ENCODE results near the gene PIGR. TPM values are rescaled to one million over a fixed set of nuclear protein-coding genes. Genes with fewer than 3 reads are reported as not detected.
A peak's percentile ranks its signal among the peaks of the same experiment; 100 is the strongest.

The PIGR gene
- total and polyA plus RNA-seq, 9 of the 15 experiments (the other 6 are each of a cell fraction or from before 2014, with no cell fraction given): 0.01 to 1.5 (median 0.03) TPM; not detected in 4

DNA sequence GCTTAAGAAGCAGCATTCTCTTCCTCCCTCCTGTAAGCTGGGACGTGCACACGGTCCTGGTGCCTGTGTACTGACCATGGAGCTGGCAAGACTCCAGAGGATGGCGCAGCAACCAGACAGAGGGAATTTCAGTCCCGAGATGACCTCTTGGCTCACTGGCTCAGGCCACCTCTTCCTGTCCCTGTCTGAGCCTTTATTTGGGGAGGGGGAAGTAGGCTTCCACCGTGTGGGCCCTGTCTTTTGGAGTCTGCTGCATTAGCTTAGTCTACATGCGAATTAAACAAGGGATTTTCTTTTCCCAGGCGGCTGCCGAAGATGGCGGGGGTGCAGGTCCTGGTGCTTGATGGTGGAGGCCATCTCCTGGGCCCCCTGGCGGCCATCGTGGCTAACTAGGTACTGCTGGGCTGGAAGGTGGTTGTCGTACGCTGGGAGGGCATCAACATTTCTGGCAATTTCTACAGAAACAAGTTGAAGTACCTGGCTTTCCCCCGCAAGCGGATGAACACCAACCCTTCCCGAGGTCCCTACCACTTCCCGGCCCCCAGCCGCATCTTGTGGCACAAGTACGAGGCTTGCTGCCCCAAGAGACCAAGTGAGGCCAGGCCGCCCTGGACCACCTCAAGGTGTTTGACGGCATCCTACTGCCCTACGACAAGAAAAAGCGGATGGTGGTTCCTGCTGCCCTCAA lies 38.8 kb downstream of the PIGR start (continued):
- TF ChIP-seq KLF16 (IDR thresholded peaks at IDR 0.05) (no peak), MAZ (CRISPR knock-in tag; conservative IDR thresholded peaks at IDR 0.05 in 1 of 2, IDR thresholded peaks at IDR 0.05 in 1 of 2) (peak in 1 of 2 experiments; percentile 38; a peak in 1 of 4 replicates), RBM17 (IDR thresholded peaks at IDR 0.05; ENCODE audit: borderline replicate concordance, low read depth, low read length) (no peak), WHSC1 (IDR thresholded peaks at IDR 0.05; ENCODE audit: low read length) (no peak), ILK (tag; IDR thresholded peaks at IDR 0.05; ENCODE audit: borderline replicate concordance, low read depth) (no peak), ERF (CRISPR knock-in tag; IDR thresholded peaks at IDR 0.05) (peak; percentile 89; the same call in 1 of the 2 replicates), ZNF589 (CRISPR knock-in tag; IDR thresholded peaks at IDR 0.05; ENCODE audit: low read depth) (no peak), POLR3A (IDR thresholded peaks at IDR 0.05; ENCODE audit: borderline replicate concordance, extremely low read depth, insufficient read depth, insufficient read length) (no peak), SLC30A9 (CRISPR knock-in tag; IDR thresholded peaks at IDR 0.05) (no peak), NFE2L1 (tag; IDR thresholded peaks at IDR 0.05; ENCODE audit: borderline replicate concordance, low read depth) (no peak), COPS2 (conservative IDR thresholded peaks at IDR 0.05) (no peak), KLF1 (tag; IDR thresholded peaks at IDR 0.05) (no peak), ZSCAN29 (IDR thresholded peaks at IDR 0.05) (no peak), TOE1 (IDR thresholded peaks at IDR 0.05; ENCODE audit: borderline replicate concordance) (no peak), TOE1 (CRISPR knock-in tag; IDR thresholded peaks at IDR 0.05; ENCODE audit: borderline replicate concordance, low read depth) (no peak), MCM2 (IDR thresholded peaks at IDR 0.05; ENCODE audit: low read depth) (no peak), GATAD2B (IDR thresholded peaks at IDR 0.05; ENCODE audit: borderline replicate concordance) (no peak)
- TF ChIP-seq, protein P1, sequence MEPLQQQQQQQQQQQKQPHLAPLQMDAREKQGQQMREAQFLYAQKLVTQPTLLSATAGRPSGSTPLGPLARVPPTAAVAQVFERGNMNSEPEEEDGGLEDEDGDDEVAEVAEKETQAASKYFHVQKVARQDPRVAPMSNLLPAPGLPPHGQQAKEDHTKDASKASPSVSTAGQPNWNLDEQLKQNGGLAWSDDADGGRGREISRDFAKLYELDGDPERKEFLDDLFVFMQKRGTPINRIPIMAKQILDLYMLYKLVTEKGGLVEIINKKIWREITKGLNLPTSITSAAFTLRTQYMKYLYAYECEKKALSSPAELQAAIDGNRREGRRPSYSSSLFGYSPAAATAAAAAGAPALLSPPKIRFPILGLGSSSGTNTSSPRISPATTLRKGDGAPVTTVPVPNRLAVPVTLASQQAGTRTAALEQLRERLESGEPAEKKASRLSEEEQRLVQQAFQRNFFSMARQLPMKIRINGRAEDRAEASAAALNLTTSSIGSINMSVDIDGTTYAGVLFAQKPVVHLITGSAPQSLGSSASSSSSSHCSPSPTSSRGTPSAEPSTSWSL (CRISPR knock-in tag; IDR thresholded peaks at IDR 0.05; ENCODE audit: borderline replicate concordance): no peak
